K562 (cell line): ENCODE data around the gene TRPC1.

Source experiments
- CBFB ChIP-seq: sonication (generic); formaldehyde crosslinking; IDR thresholded peaks from 2 replicates; pipeline ENCODE4 v1.4.0; 2020; ENCODE audit warnings: mild to moderate bottlenecking, missing genetic modification reagents
- CTCF ChIP-seq, 3 experiments: IDR thresholded peaks in 2 of 3; conservative IDR thresholded peaks in 1 of 3; 2 replicates each; pipeline ENCODE4 v1.5.1; 2011 to 2012; ENCODE audit warnings: low read length in 3 of 3, mild to moderate bottlenecking in 3 of 3, control low read depth in 2 of 3, improper control_type of control experiment in 1 of 3, inconsistent platforms in 1 of 3, low read depth in 1 of 3, mixed read lengths in 1 of 3, moderate library complexity in 1 of 3; ENCODE audit not compliant: insufficient read depth in 2 of 3
- HNRNPLL ChIP-seq: fragments of 200-400 bp; formaldehyde crosslinking; IDR thresholded peaks from 2 replicates; pipeline ENCODE4 v1.6.1; 2017; ENCODE audit warnings: low read length, low read depth, mild to moderate bottlenecking; ENCODE audit not compliant: poor library complexity, severe bottlenecking
- KLF6 ChIP-seq: fragments of 250-450 bp; sonication (Bioruptor Pico); IDR thresholded peaks from 2 replicates; pipeline ENCODE4 v1.4.0; 2020; ENCODE audit warnings: mild to moderate bottlenecking, moderate library complexity, borderline replicate concordance
- MAFF ChIP-seq: IDR thresholded peaks from 2 replicates; pipeline ENCODE4 v1.6.1; 2012; ENCODE audit warnings: low read length, improper control_type of control experiment
- POLR2A ChIP-seq: fragments of 450-650 bp; conservative IDR thresholded peaks from 2 replicates; pipeline ENCODE4 v1.6.1; 2016
- POLR2AphosphoS5 ChIP-seq: IDR thresholded peaks from 2 replicates; pipeline ENCODE4 v1.6.1; 2011; ENCODE audit warnings: mild to moderate bottlenecking, low read depth, low read length, moderate library complexity; ENCODE audit not compliant: control insufficient read depth, insufficient read depth
- SMARCC2 ChIP-seq: fragments of 450-650 bp; IDR thresholded peaks from 2 replicates; pipeline ENCODE4 v1.6.1; 2017; ENCODE audit warnings: antibody characterized with exemption, moderate library complexity, mild to moderate bottlenecking, low read depth
- SMC3 ChIP-seq: conservative IDR thresholded peaks from 2 replicates; pipeline ENCODE4 v1.6.1; 2011; ENCODE audit warnings: low read depth, low read length, improper control_type of control experiment; ENCODE audit not compliant: insufficient read depth
- TBL1XR1 ChIP-seq, 2 experiments: IDR thresholded peaks; 2 replicates each; pipeline ENCODE4 v1.6.1; 2012; ENCODE audit warnings: improper control_type of control experiment in 2 of 2, low read length in 2 of 2, mild to moderate bottlenecking in 1 of 2
- ZBTB1 ChIP-seq: sonication (generic); formaldehyde crosslinking; IDR thresholded peaks from 2 replicates; pipeline ENCODE4 v1.8.1; 2023; ENCODE audit warnings: missing genetic modification reagents, low read depth, mild to moderate bottlenecking, borderline replicate concordance
- ZBTB7A ChIP-seq: IDR thresholded peaks from 2 replicates; pipeline ENCODE4 v1.6.1; 2011; ENCODE audit warnings: low read depth, mild to moderate bottlenecking, low read length, moderate library complexity, borderline replicate concordance; ENCODE audit not compliant: control insufficient read depth
- ZNF12 ChIP-seq: sonication (generic); formaldehyde crosslinking; IDR thresholded peaks from 2 replicates; pipeline ENCODE4 v1.4.0; 2020; ENCODE audit warnings: mild to moderate bottlenecking, missing genetic modification reagents
- ZNF354B ChIP-seq: fragments of 250-450 bp; sonication (Bioruptor Pico); IDR thresholded peaks from 2 replicates; pipeline ENCODE4 v1.4.0; 2020

- TF ChIP-seq CBFB (CRISPR knock-in tag): no peak
- no peak for TF ChIP-seq ZNF354B (CRISPR knock-in tag)
- no peak for TF ChIP-seq POLR2A
- TF ChIP-seq CTCF (IDR thresholded peaks at IDR 0.05 in 2 of 3, conservative IDR thresholded peaks at IDR 0.05 in 1 of 3; ENCODE audit: insufficient read depth in 2 of 3, low read depth in 1 of 3, low read length in 3 of 3): no peak
- TF ChIP-seq POLR2AphosphoS5: no peak
- TF ChIP-seq HNRNPLL: no peak
- no peak for TF ChIP-seq ZBTB1 (CRISPR knock-in tag)
- TF ChIP-seq ZNF12: no peak
- TF ChIP-seq SMARCC2: no peak
- TF ChIP-seq KLF6 (CRISPR knock-in tag): no peak
- TF ChIP-seq MAFF: no peak
- no peak for TF ChIP-seq ZBTB7A
- TF ChIP-seq SMC3: no peak
- no peak for TF ChIP-seq TBL1XR1 (IDR thresholded peaks at IDR 0.05; ENCODE audit: low read length in 2 of 2)
Observed at GRCh38 chr3:142801746-142802145, 77.9 kb downstream of the TRPC1 start.
